AG04449 (cell line): Measurements from ENCODE around the gene FAM234A.

ENCODE experiments used
- CTCF ChIA-PET: fragments of 350-600 bp; formaldehyde crosslinking; extraction: SDS; loops from one replicate; lab custom pipeline; 2021; ENCODE audit warnings: antibody characterized with exemption; lab: Yijun Ruan, JAX
- POLR2A ChIA-PET: fragments of 400-600, 350-600 bp; formaldehyde crosslinking; extraction: SDS; loops from one replicate; lab custom pipeline; 2020; ENCODE audit warnings: antibody characterized with exemption, inconsistent platforms; lab: Yijun Ruan, JAX
- DNase-seq: peaks from one replicate; pipeline ENCODE4 v3.0.0-alpha.2; 2010; ENCODE audit warnings: low read depth, low spot score
- H3K4me3 ChIP-seq: 2 replicates; pipeline ENCODE4 v1.5.1; 2011; ENCODE audit warnings: low read depth, mild to moderate bottlenecking, control low read depth, low read length
- TF ChIP-seq, protein P1 (sequence below): IDR thresholded peaks from one replicate; pipeline ENCODE4 v1.5.1; 2011; ENCODE audit warnings: mild to moderate bottlenecking, moderate library complexity, low read length, control low read depth, inconsistent platforms; ENCODE audit not compliant: insufficient read depth; ENCODE audit errors: missing control alignments

FAM234A gene

DNA sequence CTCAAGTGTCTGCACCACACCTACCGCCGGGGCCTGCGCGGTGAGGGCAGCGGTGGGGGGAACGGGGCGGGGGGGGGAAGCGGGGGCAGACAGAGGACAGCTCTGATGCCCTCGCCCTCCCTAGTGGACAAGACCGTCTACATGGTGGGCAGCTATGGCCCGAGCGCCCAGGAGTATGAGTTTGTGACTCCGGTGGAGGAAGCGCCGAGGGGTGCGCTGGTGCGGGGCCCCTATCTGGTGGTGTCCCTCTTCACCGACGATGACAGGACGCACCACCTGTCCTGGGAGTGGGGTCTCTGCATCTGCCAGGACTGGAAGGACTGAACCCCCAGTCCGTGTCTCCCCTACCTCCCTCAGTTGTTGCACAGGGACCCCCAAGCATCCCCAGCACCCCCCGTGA lies 47.9 kb downstream of the FAM234A start:
- H3K4me3 ChIP-seq: no peak overlapping the region
- DNase-seq: no peak
- ChIA-PET CTCF (no interaction called here), POLR2A (no interaction called here)
- TF ChIP-seq, protein P1, sequence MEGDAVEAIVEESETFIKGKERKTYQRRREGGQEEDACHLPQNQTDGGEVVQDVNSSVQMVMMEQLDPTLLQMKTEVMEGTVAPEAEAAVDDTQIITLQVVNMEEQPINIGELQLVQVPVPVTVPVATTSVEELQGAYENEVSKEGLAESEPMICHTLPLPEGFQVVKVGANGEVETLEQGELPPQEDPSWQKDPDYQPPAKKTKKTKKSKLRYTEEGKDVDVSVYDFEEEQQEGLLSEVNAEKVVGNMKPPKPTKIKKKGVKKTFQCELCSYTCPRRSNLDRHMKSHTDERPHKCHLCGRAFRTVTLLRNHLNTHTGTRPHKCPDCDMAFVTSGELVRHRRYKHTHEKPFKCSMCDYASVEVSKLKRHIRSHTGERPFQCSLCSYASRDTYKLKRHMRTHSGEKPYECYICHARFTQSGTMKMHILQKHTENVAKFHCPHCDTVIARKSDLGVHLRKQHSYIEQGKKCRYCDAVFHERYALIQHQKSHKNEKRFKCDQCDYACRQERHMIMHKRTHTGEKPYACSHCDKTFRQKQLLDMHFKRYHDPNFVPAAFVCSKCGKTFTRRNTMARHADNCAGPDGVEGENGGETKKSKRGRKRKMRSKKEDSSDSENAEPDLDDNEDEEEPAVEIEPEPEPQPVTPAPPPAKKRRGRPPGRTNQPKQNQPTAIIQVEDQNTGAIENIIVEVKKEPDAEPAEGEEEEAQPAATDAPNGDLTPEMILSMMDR: no peak

DNA sequence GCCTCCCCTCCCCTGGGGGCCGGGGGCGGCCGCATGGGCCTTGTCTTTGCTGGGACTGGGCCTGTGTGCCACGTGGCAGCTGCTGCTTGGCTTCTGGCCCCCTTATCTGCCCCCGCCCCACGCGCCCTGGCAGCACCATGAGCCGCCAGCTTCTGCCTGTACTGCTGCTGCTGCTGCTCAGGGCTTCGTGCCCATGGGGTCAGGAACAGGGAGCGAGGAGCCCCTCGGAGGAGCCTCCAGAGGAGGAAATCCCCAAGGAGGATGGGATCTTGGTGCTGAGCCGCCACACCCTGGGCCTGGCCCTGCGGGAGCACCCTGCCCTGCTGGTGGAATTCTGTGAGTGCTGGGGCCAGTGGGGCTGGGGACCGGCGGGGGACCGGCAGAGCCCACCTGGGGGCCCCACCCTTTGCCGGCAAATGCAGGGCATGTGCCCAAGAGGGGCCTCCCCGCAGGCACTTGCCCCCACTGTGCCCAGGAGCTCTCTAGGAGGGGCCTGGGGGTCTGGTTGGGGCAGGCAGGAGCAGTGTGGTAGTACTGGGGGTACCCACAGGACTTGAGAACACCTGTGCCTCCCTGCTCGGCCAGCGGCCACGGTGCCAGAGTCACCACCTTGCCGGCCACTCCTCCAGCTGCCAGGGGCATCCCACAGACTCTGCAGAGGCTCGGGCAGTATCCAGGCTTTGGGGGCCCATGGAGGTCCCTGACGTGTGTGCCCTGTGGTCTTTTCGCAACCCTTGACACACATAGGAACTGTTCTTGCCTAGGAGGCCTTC lies 48.6 kb downstream of the FAM234A start, which contains the start of gene PDIA2:
Gene PDIA2 (plus strand): TSS at position 132 of the 773 bp plus-strand sequence. CDS start 6 bp downstream, at position 138.
- TF ChIP-seq, protein P1: no peak
- DNase-seq: no peak
- CTCF ChIA-PET: no interaction called here
- POLR2A ChIA-PET: no interaction called here
- H3K4me3 ChIP-seq: no peak within 1 kb of the TSS

DNA sequence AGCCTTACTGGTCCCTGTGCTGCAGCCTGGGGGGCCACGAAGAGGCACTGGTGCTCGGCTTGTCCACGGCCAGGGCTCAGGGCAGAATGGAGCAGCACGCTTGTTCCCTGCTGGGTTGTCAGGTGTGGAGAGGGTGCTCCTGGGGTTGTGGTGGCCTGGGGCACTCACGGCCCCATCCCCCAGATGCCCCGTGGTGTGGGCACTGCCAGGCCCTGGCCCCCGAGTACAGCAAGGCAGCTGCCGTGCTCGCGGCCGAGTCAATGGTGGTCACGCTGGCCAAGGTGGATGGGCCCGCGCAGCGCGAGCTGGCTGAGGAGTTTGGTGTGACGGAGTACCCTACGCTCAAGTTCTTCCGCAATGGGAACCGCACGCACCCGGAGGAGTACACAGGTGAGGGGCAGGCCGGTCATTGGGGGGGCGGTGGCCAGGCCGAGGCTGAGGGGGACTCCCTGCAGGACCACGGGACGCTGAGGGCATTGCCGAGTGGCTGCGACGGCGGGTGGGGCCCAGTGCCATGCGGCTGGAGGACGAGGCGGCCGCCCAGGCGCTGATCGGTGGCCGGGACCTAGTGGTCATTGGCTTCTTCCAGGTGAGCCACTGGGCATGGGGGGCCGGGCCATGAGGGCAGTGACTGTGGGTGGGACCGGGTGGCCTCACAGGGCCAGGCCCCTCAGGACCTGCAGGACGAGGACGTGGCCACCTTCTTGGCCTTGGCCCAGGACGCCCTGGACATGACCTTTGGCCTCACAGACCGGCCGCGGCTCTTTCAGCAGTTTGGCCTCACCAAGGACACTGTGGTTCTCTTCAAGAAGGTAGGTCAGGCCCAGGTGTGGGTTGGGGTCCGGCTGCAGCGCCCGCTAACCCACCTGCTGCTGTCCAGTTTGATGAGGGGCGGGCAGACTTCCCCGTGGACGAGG lies 49.8 kb downstream of the FAM234A start:
- TF ChIP-seq, protein P1: no peak
- DNase-seq: no peak
- ChIA-PET POLR2A (no interaction called here), CTCF (no interaction called here)
- H3K4me3 ChIP-seq: no peak overlapping the region

DNA sequence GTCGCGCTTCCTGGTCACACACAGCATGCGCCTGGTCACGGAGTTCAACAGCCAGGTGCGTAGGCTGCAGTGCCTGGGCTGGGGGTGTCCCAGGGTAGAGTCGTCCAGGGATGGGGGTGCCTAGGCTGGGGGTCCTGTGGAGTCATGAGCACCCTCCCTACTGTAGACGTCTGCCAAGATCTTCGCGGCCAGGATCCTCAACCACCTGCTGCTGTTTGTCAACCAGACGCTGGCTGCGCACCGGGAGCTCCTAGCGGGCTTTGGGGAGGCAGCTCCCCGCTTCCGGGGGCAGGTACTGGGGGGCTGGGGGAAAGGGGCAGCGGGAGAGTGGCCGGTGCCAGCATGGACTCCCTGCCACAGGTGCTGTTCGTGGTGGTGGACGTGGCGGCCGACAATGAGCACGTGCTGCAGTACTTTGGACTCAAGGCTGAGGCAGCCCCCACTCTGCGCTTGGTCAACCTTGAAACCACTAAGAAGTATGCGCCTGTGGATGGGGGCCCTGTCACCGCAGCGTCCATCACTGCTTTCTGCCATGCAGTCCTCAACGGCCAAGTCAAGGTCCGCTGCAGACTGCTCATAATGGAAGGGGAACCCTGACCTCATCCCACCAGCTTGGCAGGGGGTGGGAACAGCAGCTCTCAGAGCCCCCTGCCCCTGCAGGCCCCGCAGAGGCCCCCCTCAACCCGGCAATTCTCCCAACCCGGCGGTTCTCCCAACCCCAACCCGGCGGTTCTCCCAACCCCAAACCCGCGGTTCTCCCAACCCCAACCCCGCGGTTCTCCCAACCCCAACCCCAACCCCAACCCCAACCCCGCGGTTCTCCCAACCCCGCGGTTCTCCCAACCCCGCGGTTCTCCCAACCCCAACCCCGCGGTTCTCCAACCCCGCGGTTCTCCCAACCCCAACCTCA lies 50.8 kb downstream of the FAM234A start:
- CTCF ChIA-PET: no interaction called here
- TF ChIP-seq, protein P1: no peak
- no peak overlapping the region for H3K4me3 ChIP-seq
- POLR2A ChIA-PET: no interaction called here
- no peak for DNase-seq

DNA sequence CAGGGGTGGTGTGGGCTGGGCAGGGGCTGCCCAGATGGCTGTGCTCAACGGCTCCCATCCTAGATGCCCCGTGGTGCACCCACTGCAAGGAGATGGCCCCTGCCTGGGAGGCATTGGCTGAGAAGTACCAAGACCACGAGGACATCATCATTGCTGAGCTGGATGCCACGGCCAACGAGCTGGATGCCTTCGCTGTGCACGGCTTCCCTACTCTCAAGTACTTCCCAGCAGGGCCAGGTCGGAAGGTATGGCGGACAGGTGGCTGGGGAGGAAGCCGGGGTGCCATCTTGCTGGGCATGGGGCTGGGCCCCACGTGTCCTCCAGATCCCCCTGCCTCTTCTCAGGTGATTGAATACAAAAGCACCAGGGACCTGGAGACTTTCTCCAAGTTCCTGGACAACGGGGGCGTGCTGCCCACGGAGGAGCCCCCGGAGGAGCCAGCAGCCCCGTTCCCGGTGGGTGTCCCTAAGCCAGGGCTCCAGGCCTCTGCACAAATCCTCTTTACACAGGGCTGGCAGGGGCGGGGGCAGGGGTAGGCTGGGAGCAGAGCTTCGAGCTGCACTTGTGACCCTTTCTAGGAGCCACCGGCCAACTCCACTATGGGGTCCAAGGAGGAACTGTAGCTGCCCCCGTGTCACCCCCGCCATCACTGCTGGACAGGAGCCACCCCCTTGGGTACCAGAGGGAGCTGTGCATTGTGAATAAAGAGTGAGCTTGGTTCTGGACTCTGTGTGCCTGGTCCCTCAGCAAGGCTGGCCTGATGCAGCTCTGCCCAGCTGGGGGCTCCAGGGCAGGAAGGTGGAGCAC lies 52.1 kb downstream of the FAM234A start:
- H3K4me3 ChIP-seq: no peak overlapping the region
- no peak for DNase-seq
- TF ChIP-seq, protein P1: no peak
- ChIA-PET POLR2A (no interaction called here), CTCF (no interaction called here)
